HepG2 (cell line): Measurements from ENCODE around the gene GCLC. TPM values are rescaled to one million over a fixed set of nuclear protein-coding genes. Genes with fewer than 3 reads are reported as not detected.

Experiments
- ATAC-seq: fragments of 200-7000 bp; cut with Tn5 transposase; 3 replicates; pipeline ENCODE4 v1.9.1; 2020; ENCODE audit warnings: mild to moderate bottlenecking, moderate library complexity
- BruUV-seq: library from RNA; stranded (reverse); fragments of 400-500 nt; replicated peaks from 2 replicates; lab custom pipeline; 2021; lab: Mats Ljungman, UMichigan
- CTCF ChIA-PET: fragments of 300-600 bp; formaldehyde crosslinking; extraction: SDS; loops from one replicate; lab custom pipeline; 2021; ENCODE audit warnings: low total read pairs, inconsistent platforms, low intra/inter-chr PET ratio; lab: Yijun Ruan, JAX
- POLR2A ChIA-PET: fragments of 350-600 bp; sonication (Branson Sonifier 250); formaldehyde crosslinking; loops from one replicate; lab custom pipeline; 2020; ENCODE audit warnings: antibody characterized with exemption, inconsistent platforms; lab: Yijun Ruan, JAX
- DNase-seq: peaks from one replicate; pipeline ENCODE4 v3.0.0-alpha.2; 2015; ENCODE audit warnings: low spot score
- FAIRE-seq: peaks from 3 replicates; lab custom pipeline; 2011; peaks lifted over from hg19 to GRCh38; lab: Jason Lieb, UNC
- H2AFZ ChIP-seq: one replicate; pipeline ENCODE4 v1.6.1; 2011; ENCODE audit warnings: low read length, inconsistent platforms
- H3K27ac ChIP-seq: fragments of 300-600 bp; 3 replicates; pipeline ENCODE4 v1.8.0; 2011; ENCODE audit warnings: mixed run types, mild to moderate bottlenecking, mixed read lengths, low read length, inconsistent platforms; ENCODE audit not compliant: insufficient read depth; ENCODE audit errors: extremely low read length
- H3K27me3 ChIP-seq, 2 experiments: fragments of 200-600 bp in 1 of 2; 2 replicates in 1 of 2; 3 replicates in 1 of 2; pipeline versions ENCODE4 v1.6.0 to v1.8.0; 2011; ENCODE audit warnings: low read length in 2 of 2, mild to moderate bottlenecking in 2 of 2, moderate library complexity in 2 of 2, inconsistent platforms in 1 of 2; ENCODE audit not compliant: insufficient read depth in 2 of 2, control insufficient read depth in 1 of 2
- H3K36me3 ChIP-seq, 2 experiments: fragments of 200-600 bp in 1 of 2; replicated peaks in 1 of 2; 2 replicates in 1 of 2; 3 replicates in 1 of 2; pipeline versions ENCODE4 v1.5.1 to v1.8.0; 2011; ENCODE audit warnings: low read length in 2 of 2, inconsistent platforms in 1 of 2; ENCODE audit not compliant: insufficient read depth in 2 of 2, control insufficient read depth in 1 of 2
- H3K4me1 ChIP-seq: 2 replicates; pipeline ENCODE4 v1.5.1; 2012; ENCODE audit warnings: low read length, inconsistent platforms; ENCODE audit not compliant: insufficient read depth
- H3K4me2 ChIP-seq: 2 replicates; pipeline ENCODE4 v1.6.0; 2011; ENCODE audit warnings: low read depth, low read length, inconsistent platforms
- H3K4me3 ChIP-seq, 3 experiments: fragments of 200-600 bp in 1 of 3; sonication (generic), shearing (Covaris generic) in 1 of 3; replicated peaks in 1 of 3; 2 replicates each; pipeline ENCODE4 v1.5.1; 2011 to 2016; ENCODE audit warnings: low read length in 3 of 3, inconsistent platforms in 2 of 3, low read depth in 2 of 3, mild to moderate bottlenecking in 2 of 3, control low read depth in 1 of 3, mixed read lengths in 1 of 3; ENCODE audit not compliant: insufficient read depth in 1 of 3
- H3K79me2 ChIP-seq: one replicate; pipeline ENCODE4 v1.6.1; 2011; ENCODE audit warnings: low read length, inconsistent platforms; ENCODE audit not compliant: insufficient read depth
- H3K9ac ChIP-seq: 2 replicates; pipeline ENCODE4 v1.6.0; 2011; ENCODE audit warnings: mild to moderate bottlenecking, low read depth, low read length, inconsistent platforms; ENCODE audit not compliant: insufficient read depth
- H3K9me3 ChIP-seq: 2 replicates; pipeline ENCODE4 v1.5.1; 2012; ENCODE audit warnings: mild to moderate bottlenecking, low read length
- H4K20me1 ChIP-seq: 2 replicates; pipeline ENCODE4 v1.6.0; 2011; ENCODE audit warnings: inconsistent platforms, mild to moderate bottlenecking, low read length, moderate library complexity; ENCODE audit not compliant: insufficient read depth
- HDAC2 ChIP-seq: sonication (generic); formaldehyde crosslinking; IDR thresholded peaks from 2 replicates; pipeline ENCODE4 v1.4.0; 2020; ENCODE audit warnings: missing genetic modification reagents
- HINFP ChIP-seq: sonication (generic); formaldehyde crosslinking; IDR thresholded peaks from 2 replicates; pipeline ENCODE4 v1.4.0; 2020; ENCODE audit warnings: low read depth, mild to moderate bottlenecking, missing genetic modification reagents
- KLF13 ChIP-seq: sonication (generic); formaldehyde crosslinking; IDR thresholded peaks from 2 replicates; pipeline ENCODE4 v1.4.0; 2020; ENCODE audit warnings: mild to moderate bottlenecking, missing genetic modification reagents
- NCOA5 ChIP-seq: sonication (generic); formaldehyde crosslinking; IDR thresholded peaks from 2 replicates; pipeline ENCODE4 v1.4.0; 2020; ENCODE audit warnings: missing genetic modification reagents
- NFYB ChIP-seq: sonication (generic); formaldehyde crosslinking; IDR thresholded peaks from 2 replicates; pipeline ENCODE4 v1.4.0; 2020; ENCODE audit warnings: missing genetic modification reagents
- PAF1 ChIP-seq: IDR thresholded peaks from 2 replicates; pipeline ENCODE4 v1.6.1; 2016; ENCODE audit warnings: missing genetic modification reagents, missing compliant biosample characterization
- POLR2AphosphoS5 ChIP-seq: IDR thresholded peaks from 2 replicates; pipeline ENCODE4 v1.6.1; 2012; ENCODE audit warnings: low read depth, low read length
- SAFB2 ChIP-seq: sonication (generic); formaldehyde crosslinking; IDR thresholded peaks from 2 replicates; pipeline ENCODE4 v1.5.1; 2020; ENCODE audit warnings: missing genetic modification reagents, low read depth, mild to moderate bottlenecking, borderline replicate concordance
- SOX6 ChIP-seq, 2 experiments: fragments of 450-650 bp in 1 of 2; sonication (generic) in 1 of 2; formaldehyde crosslinking in 1 of 2; IDR thresholded peaks; 2 replicates each; pipeline versions ENCODE4 v1.4.0 to v1.6.1; 2017 to 2020; ENCODE audit warnings: antibody characterized with exemption in 1 of 2, mild to moderate bottlenecking in 1 of 2, missing genetic modification reagents in 1 of 2
- TBP ChIP-seq: sonication (generic); formaldehyde crosslinking; IDR thresholded peaks from 2 replicates; pipeline ENCODE4 v1.5.0; 2020; ENCODE audit warnings: missing genetic modification reagents
- ZNF24 ChIP-seq: fragments of 450-650 bp; IDR thresholded peaks from 2 replicates; pipeline ENCODE4 v1.6.1; 2017; ENCODE audit warnings: antibody characterized with exemption, mild to moderate bottlenecking
- ZNF343 ChIP-seq: sonication (generic); formaldehyde crosslinking; IDR thresholded peaks from 2 replicates; pipeline ENCODE4 v1.4.0; 2020; ENCODE audit warnings: mild to moderate bottlenecking, missing genetic modification reagents
- ZNF580 ChIP-seq: IDR thresholded peaks from 2 replicates; pipeline ENCODE4 v1.6.1; 2016; ENCODE audit warnings: low read depth, borderline replicate concordance
- WGBS: methylation state at CpG from one replicate; pipeline ENCODE4 v1.1.6; 2017; ENCODE audit warnings: low lambda C conversion rate; 5-methylcytosine and 5-hydroxymethylcytosine counted together
- in situ Hi-C: cut with HindIII; loops from 2 replicates; pipeline ENCODE4 v1.10.0; 2017; ENCODE audit warnings: low pct_unique_long_range_greater_than_20kb; ENCODE audit not compliant: extremely low pct_ligation_motif_present
- intact Hi-C: fragments of 100-400 bp; cut with micrococcal nuclease; formaldehyde crosslinking; loops from one replicate; pipeline ENCODE4 v1.10.0; 2022; ENCODE audit not compliant: unreplicated experiment
- polyA plus RNA-seq, 8 experiments: library from polyadenylated mRNA; depleted of rRNA in 3 of 8; stranded (reverse) in 7 of 8; unstranded in 1 of 8; fragments of >200 nt; fragmentation: Illumina TruSeq in 4 of 8; extraction: Trizol in 4 of 8; gene quantifications; 2 replicates each; pipeline versions ENCODE4 v1.2.1 to v1.2.3, GENCODE V29; 2011 to 2016; ENCODE audit warnings: low read depth in 4 of 8, missing spikeins in 1 of 8, mixed read lengths in 1 of 8; ENCODE audit not compliant: insufficient read depth in 1 of 8
- total RNA-seq, 5 experiments: library from RNA; depleted of rRNA; stranded (reverse); fragments of >200 nt; fragmentation: Illumina TruSeq; extraction: Trizol; gene quantifications; 2 replicates each; pipeline ENCODE4 v1.2.3, GENCODE V29; 2016; ENCODE audit warnings: low read depth in 1 of 5
- TF ChIP-seq, protein P1 (sequence below): sonication (generic); formaldehyde crosslinking; IDR thresholded peaks from 2 replicates; pipeline ENCODE4 v1.4.0; 2020; ENCODE audit warnings: mild to moderate bottlenecking, missing genetic modification reagents
- TF ChIP-seq, protein P2 (sequence below): IDR thresholded peaks from 2 replicates; pipeline ENCODE4 v1.6.1; 2016; ENCODE audit warnings: mild to moderate bottlenecking

The GCLC gene
- total and polyA plus RNA-seq, 2 of the 13 experiments (the other 11 are each of a cell fraction or from before 2014, with no cell fraction given): 35.3 to 84.6 TPM

DNA sequence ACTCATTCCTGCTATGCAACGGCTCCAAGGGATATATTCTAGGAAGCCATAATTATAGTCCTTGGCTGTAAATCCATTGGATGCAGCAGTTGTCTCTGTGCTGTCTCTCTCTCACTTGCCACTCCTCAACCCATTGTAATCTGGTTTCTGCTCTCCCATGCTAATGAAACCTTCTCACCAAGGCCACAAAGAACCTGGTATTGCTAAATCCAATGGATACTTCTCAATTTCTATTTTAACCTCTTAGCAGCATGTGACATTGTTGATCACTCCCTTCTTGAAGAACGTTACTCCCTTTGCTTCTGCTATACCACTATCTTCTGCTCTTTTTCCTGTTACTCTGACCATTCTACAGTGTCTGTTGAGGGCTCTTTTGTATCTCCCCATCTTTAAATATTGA, 39.8 kb upstream of the GCLC start:
- in situ Hi-C loops (no loop called here), intact Hi-C loops (no loop called here)
- POLR2A ChIA-PET: no interaction called here
- FAIRE-seq (no peak), ATAC-seq (no peak), DNase-seq (no peak)
- no TSS peak for BruUV-seq
- Histone ChIP-seq H3K9ac (no peak overlapping the region), H3K36me3 (no peaks in the 10 kb centered on the region), H3K27me3 (no peaks in the 10 kb centered on the region; a peak in 1 of 5 replicates), H3K4me2 (no peak overlapping the region), H4K20me1 (no peaks in the 10 kb centered on the region), H3K27ac (no peak overlapping the region), H3K4me3 (no peak overlapping the region), H3K9me3 (no peaks in the 10 kb centered on the region), H2AFZ (no peak overlapping the region), H3K79me2 (no peaks in the 10 kb centered on the region), H3K4me1 (no peaks in the 10 kb centered on the region)
- CTCF ChIA-PET: no interaction called here
- WGBS: 42% methylated on average over 2 of the region's 2 CpGs
- TF ChIP-seq TBP (CRISPR knock-in tag): no peak
- TF ChIP-seq NFYB (CRISPR knock-in tag): no peak
- TF ChIP-seq, protein P1, sequence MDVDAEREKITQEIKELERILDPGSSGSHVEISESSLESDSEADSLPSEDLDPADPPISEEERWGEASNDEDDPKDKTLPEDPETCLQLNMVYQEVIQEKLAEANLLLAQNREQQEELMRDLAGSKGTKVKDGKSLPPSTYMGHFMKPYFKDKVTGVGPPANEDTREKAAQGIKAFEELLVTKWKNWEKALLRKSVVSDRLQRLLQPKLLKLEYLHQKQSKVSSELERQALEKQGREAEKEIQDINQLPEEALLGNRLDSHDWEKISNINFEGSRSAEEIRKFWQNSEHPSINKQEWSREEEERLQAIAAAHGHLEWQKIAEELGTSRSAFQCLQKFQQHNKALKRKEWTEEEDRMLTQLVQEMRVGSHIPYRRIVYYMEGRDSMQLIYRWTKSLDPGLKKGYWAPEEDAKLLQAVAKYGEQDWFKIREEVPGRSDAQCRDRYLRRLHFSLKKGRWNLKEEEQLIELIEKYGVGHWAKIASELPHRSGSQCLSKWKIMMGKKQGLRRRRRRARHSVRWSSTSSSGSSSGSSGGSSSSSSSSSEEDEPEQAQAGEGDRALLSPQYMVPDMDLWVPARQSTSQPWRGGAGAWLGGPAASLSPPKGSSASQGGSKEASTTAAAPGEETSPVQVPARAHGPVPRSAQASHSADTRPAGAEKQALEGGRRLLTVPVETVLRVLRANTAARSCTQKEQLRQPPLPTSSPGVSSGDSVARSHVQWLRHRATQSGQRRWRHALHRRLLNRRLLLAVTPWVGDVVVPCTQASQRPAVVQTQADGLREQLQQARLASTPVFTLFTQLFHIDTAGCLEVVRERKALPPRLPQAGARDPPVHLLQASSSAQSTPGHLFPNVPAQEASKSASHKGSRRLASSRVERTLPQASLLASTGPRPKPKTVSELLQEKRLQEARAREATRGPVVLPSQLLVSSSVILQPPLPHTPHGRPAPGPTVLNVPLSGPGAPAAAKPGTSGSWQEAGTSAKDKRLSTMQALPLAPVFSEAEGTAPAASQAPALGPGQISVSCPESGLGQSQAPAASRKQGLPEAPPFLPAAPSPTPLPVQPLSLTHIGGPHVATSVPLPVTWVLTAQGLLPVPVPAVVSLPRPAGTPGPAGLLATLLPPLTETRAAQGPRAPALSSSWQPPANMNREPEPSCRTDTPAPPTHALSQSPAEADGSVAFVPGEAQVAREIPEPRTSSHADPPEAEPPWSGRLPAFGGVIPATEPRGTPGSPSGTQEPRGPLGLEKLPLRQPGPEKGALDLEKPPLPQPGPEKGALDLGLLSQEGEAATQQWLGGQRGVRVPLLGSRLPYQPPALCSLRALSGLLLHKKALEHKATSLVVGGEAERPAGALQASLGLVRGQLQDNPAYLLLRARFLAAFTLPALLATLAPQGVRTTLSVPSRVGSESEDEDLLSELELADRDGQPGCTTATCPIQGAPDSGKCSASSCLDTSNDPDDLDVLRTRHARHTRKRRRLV: no peak
- no peak for TF ChIP-seq SAFB2 (CRISPR knock-in tag)
- no peak for TF ChIP-seq HDAC2 (CRISPR knock-in tag)
- TF ChIP-seq PAF1: no peak
- TF ChIP-seq ZNF24: no peak
- no peak for TF ChIP-seq HINFP (CRISPR knock-in tag)
- TF ChIP-seq ZNF343 (CRISPR knock-in tag): no peak
- TF ChIP-seq KLF13 (CRISPR knock-in tag): no peak
- no peak for TF ChIP-seq POLR2AphosphoS5
- TF ChIP-seq, protein P2, sequence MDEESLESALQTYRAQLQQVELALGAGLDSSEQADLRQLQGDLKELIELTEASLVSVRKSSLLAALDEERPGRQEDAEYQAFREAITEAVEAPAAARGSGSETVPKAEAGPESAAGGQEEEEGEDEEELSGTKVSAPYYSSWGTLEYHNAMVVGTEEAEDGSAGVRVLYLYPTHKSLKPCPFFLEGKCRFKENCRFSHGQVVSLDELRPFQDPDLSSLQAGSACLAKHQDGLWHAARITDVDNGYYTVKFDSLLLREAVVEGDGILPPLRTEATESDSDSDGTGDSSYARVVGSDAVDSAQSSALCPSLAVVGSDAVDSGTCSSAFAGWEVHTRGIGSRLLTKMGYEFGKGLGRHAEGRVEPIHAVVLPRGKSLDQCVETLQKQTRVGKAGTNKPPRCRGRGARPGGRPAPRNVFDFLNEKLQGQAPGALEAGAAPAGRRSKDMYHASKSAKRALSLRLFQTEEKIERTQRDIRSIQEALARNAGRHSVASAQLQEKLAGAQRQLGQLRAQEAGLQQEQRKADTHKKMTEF (CRISPR knock-in tag): no peak
- TF ChIP-seq ZNF580 (CRISPR knock-in tag): no peak
- no peak for TF ChIP-seq SOX6 (IDR thresholded peaks at IDR 0.05)
- TF ChIP-seq SOX6 (CRISPR knock-in tag; IDR thresholded peaks at IDR 0.05): no peak
- TF ChIP-seq NCOA5 (CRISPR knock-in tag): no peak
